HG03066 (cell line): ENCODE data around the gene NRK.
"Not testable (repeated sequence)": the region's sequence is repeated elsewhere in the genome, so short reads cannot be mapped to it uniquely, and the experiment has no call there.

ENCODE experiments used
- ATAC-seq: cut with Tn5 transposase; IDR thresholded peaks from one replicate; pipeline ENCODE4 v1.9.1; 2021; ENCODE audit warnings: low read depth; ENCODE audit not compliant: unreplicated experiment

Gene NRK

GRCh38 chrX:105882581-105883275, 60.4 kb downstream of the NRK start:
- no peak for ATAC-seq

- ATAC-seq, result no peak
These were observed 72.4 kb downstream of the NRK start for GRCh38 chrX:105894721-105895120.

- no peak for ATAC-seq
These were observed 87.2 kb downstream of the NRK start for GRCh38 chrX:105909576-105909975.

DNA sequence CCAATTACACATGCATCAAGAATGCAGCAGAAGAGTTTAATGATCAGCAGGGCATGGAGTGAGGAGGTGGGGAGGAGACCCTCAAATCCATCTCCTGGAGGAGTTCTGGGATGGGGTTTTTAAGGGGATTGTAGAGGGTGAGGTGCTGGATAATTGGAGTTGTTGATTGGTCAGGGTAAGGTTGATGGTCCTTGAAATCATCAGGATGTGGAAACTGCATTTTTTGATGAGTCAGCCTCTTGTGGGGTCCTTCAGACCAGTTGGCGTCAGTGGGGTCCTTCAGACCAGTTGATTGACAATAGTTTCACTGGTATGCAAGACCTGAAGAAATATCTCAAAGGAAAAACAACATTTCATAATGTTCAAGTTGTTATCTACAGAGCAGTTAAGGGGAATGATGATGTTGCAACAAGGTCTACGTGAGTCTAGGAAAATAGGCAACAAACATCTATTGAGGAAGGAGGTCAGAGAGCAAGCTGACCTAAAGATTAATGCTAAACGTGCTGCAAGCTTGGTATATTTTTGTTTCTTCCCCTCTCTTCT, 88.3 kb downstream of the NRK start:
- ATAC-seq, result no peak

DNA sequence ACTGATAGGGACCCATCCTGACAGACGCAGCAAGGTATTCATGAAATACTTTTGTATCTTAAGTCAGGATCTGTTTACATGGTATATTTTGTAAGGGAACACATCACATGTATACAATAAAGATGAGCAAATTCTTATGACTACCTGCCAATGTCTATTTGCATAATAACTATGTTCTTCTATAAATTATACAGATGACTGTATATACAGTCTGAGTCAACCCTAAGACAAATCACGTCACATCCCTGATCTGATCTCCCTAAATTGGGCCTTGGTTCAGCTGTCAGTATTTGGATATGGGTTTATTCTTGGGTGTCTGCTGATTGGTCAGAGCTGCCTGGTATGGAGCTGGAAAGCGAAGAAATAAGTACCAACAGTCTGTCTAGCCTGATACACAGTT, 122.9 kb downstream of the NRK start:
- ATAC-seq, result no peak

GRCh38 chrX:105969487-105969886, 147.1 kb downstream of the NRK start:
- ATAC-seq, result no peak

DNA sequence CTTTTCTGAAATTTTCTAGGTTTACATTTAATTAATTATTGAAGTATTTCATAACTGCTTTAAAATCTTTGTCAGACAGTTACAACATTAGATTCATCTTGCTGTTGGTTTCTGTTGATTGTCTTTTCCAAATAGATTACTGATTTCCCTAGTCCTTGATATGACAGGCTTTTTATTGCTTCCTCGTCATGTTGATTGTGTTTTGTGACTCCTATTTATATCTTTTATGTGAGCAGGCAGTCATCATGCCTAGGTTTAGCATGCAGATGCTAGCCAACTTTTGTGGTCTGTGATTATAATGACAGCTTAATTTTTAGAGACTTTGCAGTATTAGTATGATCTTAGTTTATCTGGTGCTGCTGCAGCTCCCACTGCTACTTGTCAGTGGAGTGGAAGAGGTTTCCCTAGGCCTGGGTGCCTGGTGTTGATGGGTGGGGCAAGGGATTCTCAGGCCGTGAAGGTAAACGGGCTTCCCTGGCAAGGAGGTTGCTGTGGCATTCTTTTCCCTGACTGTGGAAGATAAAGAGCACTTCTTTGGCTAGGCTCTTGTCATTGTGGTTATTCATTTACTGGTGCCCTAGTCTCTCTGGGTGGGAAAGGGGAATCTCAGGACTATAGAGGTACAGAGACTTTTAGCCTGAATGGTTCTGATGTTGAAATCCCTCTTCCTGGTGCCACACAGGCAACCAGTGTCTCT, 150.5 kb downstream of the NRK start:
- no peak for ATAC-seq

GRCh38 chrX:105973387-105973739, 151.0 kb downstream of the NRK start:
- no peak for ATAC-seq

DNA sequence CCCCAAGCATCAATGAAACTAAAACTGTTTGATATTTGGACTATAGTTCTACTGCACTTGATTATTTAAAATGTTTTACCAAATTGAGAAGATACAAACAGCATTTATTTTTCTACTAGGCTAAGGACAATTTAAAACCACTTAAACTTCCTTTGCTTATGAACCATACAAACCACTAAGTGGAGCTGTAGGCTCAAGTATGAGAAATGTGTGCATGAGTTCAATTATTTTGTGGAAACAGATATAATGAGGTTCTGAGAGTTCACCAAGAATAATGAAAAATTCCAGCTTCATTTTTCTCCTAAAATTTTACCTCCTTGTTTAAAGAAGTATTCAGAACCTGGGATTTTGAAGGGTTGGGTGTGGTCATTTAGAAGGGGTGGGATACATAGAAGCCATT, 153.0 kb downstream of the NRK start:
- ATAC-seq, result no peak

- ATAC-seq, result no peak
These were observed 159.6 kb downstream of the NRK start for GRCh38 chrX:105981772-105982485.

DNA sequence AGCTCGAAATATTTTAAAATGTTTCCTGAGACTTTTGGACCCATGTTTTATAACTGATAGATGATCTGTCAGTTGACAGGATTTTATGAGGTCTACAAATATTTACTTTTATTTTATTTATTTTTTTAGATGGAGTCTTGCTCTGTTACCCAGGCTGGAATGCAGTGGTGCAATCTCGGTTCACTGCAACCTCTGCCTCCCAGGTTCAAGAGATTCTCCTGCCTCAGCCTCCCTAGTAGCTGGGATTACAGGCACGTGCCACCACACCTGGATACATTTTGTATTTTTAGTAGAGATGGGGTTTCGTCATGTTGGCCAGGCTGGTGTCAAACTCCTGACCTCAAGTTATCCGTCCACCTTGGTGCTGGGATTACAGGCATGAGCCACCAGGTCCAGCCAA, 166.1 kb downstream of the NRK start:
- not testable (repeated sequence) for ATAC-seq

DNA sequence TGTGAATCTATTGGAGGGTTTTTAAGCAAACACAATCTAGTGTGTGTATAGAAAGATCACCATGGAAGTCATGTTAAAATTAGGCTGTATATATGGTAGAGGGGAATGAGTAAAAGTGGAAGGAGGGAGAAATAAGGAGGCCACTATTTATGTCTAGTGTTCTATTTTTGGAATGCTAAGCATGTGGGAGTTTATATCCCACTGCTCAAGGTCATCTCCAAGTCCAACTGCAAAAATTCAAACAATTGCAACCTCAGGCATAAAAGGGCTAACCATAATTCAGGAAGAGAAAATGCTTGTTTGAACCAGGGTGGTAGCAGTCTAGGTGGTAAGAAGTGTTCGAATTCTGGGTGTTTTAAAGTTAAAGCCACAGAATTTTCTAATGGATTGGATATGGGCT, 177.0 kb downstream of the NRK start:
- ATAC-seq, result no peak

- ATAC-seq, result no peak
These were observed 177.9 kb downstream of the NRK start for GRCh38 chrX:106000203-106000602.

GRCh38 chrX:106000609-106001008, 178.3 kb downstream of the NRK start:
- ATAC-seq, result not testable (repeated sequence)

DNA sequence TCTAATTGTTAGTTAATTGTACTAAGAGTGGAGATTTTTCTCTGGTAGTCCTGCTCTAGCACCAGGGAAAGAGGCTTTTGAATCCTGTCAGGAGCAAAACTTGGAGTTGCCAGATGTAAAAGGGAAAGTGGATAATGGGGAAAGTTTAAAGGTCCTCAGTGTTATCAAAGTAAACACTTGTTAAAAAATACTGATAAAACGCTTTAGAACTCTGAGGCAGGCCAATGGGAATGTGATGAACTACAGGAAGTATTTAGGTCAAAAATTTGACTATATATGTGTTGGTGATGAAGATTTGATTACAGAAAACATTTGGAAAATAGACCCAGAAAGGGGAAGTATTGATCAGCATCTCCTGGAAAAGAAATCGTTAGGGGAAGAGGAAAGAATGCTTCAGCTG, 183.3 kb downstream of the NRK start:
- no peak for ATAC-seq

DNA sequence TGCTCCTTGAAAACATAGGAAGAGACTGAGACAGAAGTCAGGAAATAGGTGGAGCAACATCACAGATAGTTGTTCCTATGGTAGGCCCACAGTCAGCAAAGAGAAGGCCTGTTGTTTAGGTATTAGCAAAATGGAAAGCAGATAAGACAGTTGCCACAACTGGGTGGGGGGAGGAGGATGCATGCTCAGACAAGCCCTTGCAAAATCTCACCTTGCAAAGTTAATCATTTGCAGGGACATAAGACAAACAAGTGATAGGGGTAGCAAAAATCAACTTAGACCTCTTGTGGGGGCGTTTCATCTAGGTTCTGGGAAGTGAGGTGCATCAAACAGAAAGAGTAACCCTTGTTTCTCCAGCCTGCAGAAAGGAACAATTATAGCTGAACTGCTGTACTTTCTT, 185.5 kb downstream of the NRK start:
- no peak for ATAC-seq
